ENCODE data around the gene DMTF1.

Gene DMTF1

DNA sequence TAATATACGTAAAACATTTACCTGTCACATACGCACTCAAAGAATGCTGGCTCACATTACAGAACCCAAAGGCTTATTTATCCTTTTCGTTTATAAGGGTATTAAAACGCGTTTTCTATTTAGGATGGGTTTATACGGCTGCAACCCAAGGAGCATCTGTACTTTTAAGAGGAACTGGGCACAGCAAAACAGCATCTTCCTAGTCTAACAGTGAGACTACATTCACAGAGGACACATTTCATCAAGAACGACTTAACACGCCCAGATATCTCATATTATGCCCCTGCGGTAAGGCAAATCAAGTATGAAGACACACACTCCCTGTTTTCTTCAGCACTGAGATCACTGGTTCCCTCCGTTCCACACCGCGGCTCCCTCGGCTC, 533 bp upstream of the DMTF1 start:
- TF ChIP-seq JUND (IDR thresholded peaks at IDR 0.05; ENCODE audit: low read depth): no peak
- DNase-seq (ENCODE audit: low read depth in 1 of 2, low spot score in 1 of 2): no peak
- in situ Hi-C loops (cut with HindIII; ENCODE audit: low pct_unique_long_range_greater_than_20kb, low sequenced_read_pairs): no loop called here

DNA sequence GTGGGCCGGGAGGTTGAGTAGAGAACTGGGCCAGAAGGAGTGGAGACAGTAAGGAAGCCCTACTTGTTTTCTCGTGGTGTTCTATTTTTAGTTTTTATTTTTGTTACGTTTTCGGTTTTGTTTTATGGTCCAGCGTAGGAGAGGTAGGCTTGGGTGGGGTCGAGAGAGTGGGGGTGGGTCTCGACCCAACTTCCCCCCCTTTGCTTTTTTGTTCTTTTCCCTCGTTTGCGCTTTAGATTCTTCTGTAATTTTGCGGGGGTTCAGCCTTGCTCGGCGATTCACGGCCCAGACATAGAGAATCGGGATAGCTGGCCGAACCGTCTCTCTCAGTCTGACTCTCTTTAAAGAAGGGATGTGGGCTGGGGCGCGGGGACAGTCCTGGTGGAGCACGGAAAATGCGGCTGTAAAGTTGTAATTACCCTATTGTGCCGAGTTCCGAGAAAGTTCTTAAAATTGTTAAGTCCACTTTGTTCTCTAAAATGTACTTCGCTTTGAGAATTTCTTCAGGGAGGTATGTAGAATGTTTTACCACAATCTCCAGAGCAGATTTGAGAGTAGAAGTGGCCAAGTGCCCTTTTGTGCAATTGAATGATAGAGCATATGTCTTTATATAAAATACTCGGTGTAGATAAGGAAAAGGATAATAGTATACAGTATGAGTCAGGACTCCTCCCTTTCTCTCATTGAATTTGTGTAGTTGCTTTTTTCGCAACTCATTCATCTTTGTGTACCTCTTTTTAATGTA, 816 bp downstream of the DMTF1 start:
- in situ Hi-C loops (cut with HindIII; ENCODE audit: low pct_unique_long_range_greater_than_20kb, low sequenced_read_pairs): no loop called here
- DNase-seq (ENCODE audit: low read depth in 1 of 2, low spot score in 1 of 2): peak in 1 of 2 experiments; percentile 29
- TF ChIP-seq JUND (IDR thresholded peaks at IDR 0.05; ENCODE audit: low read depth): no peak

DNA sequence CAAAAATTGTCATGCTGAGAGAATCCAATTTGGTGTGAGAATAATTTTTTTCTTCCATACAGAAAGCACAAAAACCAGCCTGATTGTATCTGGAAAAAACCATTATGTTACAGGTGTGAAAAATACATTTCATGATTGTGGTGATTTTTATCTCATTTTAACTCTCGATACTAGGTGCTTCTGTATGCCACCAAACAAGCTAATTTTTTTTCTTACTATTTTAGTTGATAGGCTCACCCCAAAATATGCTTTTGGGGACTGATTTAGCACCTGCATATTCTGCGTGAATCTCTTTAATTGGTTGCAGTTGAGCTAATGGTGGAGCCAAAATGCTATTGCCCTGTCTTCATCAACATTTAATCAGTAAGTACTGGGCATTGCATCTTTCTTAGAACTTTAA, 1.9 kb downstream of the DMTF1 start:
- TF ChIP-seq JUND (IDR thresholded peaks at IDR 0.05; ENCODE audit: low read depth): no peak
- in situ Hi-C loops (cut with HindIII; ENCODE audit: low pct_unique_long_range_greater_than_20kb, low sequenced_read_pairs): no loop called here
- DNase-seq (ENCODE audit: low read depth in 1 of 2, low spot score in 1 of 2): no peak

GRCh38 chr7:87154569-87154968, 2.3 kb downstream of the DMTF1 start:
- in situ Hi-C loops (cut with HindIII; ENCODE audit: low pct_unique_long_range_greater_than_20kb, low sequenced_read_pairs): no loop called here
- no peak for DNase-seq (ENCODE audit: low read depth in 1 of 2, low spot score in 1 of 2)
- TF ChIP-seq JUND (IDR thresholded peaks at IDR 0.05; ENCODE audit: low read depth): no peak

DNA sequence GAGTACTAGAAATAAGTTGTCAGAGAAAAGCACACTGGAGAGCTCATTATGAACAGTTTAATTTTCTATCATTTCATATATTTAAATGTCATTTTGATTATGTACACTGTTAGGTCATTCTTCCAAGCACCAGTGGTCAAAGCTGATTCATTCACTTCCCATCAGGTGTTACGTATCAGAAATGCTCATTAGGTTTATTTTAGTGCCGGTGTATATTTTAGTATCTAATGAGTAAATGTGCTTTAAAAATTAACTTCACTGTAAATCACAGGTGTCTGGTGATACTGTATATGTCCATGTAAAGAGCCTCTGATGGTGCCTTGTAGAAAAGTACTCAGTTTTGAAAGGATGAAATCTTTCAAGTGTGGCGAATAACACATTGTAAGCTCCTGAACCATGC, 3.5 kb downstream of the DMTF1 start:
- DNase-seq (ENCODE audit: low read depth in 1 of 2, low spot score in 1 of 2): no peak
- in situ Hi-C loops (cut with HindIII; ENCODE audit: low pct_unique_long_range_greater_than_20kb, low sequenced_read_pairs): no loop called here
- no peak for TF ChIP-seq JUND (IDR thresholded peaks at IDR 0.05; ENCODE audit: low read depth)

DNA sequence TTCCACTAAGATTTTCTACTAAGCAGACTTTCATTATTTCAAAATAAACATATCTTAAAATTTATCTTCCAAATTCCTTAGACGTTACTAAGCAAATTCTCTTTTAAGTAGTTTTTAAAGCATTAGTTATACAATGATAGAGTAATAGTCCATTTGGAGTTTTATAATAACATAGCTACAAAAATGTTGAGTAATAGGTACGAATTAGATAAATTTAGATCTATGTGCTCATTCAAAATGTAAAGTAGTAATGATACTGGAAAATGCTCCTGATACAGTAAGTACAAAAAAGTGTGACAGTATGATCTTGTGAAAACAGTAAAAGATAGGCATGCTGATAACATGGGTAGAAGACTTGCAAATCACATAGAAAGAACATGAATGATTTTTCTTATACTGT, 4.5 kb downstream of the DMTF1 start:
- no peak for TF ChIP-seq JUND (IDR thresholded peaks at IDR 0.05; ENCODE audit: low read depth)
- DNase-seq (ENCODE audit: low read depth in 1 of 2, low spot score in 1 of 2): no peak
- in situ Hi-C loops (cut with HindIII; ENCODE audit: low pct_unique_long_range_greater_than_20kb, low sequenced_read_pairs): no loop called here

GRCh38 chr7:87159538-87159937, 7.3 kb downstream of the DMTF1 start:
- TF ChIP-seq JUND (IDR thresholded peaks at IDR 0.05; ENCODE audit: low read depth): no peak
- in situ Hi-C loops (cut with HindIII; ENCODE audit: low pct_unique_long_range_greater_than_20kb, low sequenced_read_pairs): no loop called here
- no peak for DNase-seq (ENCODE audit: low read depth in 1 of 2, low spot score in 1 of 2)

DNA sequence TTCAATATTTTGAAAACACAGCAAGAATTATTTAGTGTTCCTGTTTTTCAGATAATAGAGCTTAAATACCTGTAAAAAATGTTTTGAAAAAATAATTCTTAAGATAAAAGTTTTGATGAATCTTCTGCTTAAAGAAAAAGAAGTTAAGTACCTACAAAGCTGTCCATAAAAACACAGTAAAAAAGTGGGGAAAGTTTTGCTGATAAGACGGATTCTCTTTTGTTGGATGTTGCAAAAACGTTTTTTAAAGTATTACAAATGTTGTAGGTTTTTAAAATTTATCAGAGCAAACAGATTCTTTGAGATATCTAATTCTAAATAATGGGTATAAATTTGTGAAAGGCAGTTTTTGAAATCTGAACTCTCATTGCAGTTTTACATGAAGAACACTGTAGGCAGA, 12.2 kb downstream of the DMTF1 start:
- in situ Hi-C loops (cut with HindIII; ENCODE audit: low pct_unique_long_range_greater_than_20kb, low sequenced_read_pairs): no loop called here
- TF ChIP-seq JUND (IDR thresholded peaks at IDR 0.05; ENCODE audit: low read depth): no peak
- DNase-seq (ENCODE audit: low read depth in 1 of 2, low spot score in 1 of 2): no peak

DNA sequence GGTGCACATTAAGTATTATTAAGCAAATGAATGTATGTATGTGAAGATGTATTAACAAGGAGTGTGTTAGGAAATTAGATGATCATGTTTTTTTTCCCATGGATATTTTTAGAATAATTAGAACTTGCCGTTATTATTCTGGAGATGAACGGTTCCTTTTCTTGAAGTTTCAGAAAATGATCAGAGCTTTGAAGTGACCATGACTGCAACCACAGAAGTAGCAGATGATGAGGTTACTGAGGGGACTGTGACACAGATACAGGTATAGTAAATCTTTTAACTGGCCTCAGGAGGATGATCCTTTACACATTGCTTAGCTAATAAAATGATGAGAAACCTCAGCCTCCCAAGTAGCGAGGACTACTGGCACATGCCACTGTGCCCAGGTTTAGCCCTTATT, 18.6 kb downstream of the DMTF1 start:
- DNase-seq (ENCODE audit: low read depth in 1 of 2, low spot score in 1 of 2): no peak
- no peak for TF ChIP-seq JUND (IDR thresholded peaks at IDR 0.05; ENCODE audit: low read depth)
- in situ Hi-C loops (cut with HindIII; ENCODE audit: low pct_unique_long_range_greater_than_20kb, low sequenced_read_pairs): no loop called here

GRCh38 chr7:87171282-87171934, 19.2 kb downstream of the DMTF1 start:
- DNase-seq (ENCODE audit: low read depth in 1 of 2, low spot score in 1 of 2): no peak
- TF ChIP-seq JUND (IDR thresholded peaks at IDR 0.05; ENCODE audit: low read depth): no peak
- in situ Hi-C loops (cut with HindIII; ENCODE audit: low pct_unique_long_range_greater_than_20kb, low sequenced_read_pairs): no loop called here

- no peak for TF ChIP-seq JUND (IDR thresholded peaks at IDR 0.05; ENCODE audit: low read depth)
- in situ Hi-C loops (cut with HindIII; ENCODE audit: low pct_unique_long_range_greater_than_20kb, low sequenced_read_pairs): no loop called here
- no peak for DNase-seq (ENCODE audit: low read depth in 1 of 2, low spot score in 1 of 2)
Measured at GRCh38 chr7:87173471-87173870, 21.2 kb downstream of the DMTF1 start.

DNA sequence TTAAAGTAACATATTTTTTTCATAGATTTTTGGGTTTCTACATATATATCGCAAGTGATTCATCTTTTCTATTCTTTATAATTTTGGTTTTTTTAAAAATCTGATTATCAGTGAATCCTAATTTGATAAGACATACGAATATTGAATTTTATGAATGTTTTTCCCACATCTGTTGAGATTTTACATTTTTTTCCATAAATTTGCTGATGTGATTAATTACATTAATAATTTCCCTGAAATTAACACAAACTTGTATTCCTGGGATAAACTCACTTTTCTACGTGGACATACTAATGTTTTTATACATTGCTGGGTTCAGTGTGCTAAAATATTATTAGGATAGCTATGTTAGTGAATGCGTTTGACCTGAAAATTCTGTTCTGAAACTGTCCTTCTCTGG, 26.1 kb downstream of the DMTF1 start:
- no peak for TF ChIP-seq JUND (IDR thresholded peaks at IDR 0.05; ENCODE audit: low read depth)
- in situ Hi-C loops (cut with HindIII; ENCODE audit: low pct_unique_long_range_greater_than_20kb, low sequenced_read_pairs): no loop called here
- no peak for DNase-seq (ENCODE audit: low read depth in 1 of 2, low spot score in 1 of 2)

DNA sequence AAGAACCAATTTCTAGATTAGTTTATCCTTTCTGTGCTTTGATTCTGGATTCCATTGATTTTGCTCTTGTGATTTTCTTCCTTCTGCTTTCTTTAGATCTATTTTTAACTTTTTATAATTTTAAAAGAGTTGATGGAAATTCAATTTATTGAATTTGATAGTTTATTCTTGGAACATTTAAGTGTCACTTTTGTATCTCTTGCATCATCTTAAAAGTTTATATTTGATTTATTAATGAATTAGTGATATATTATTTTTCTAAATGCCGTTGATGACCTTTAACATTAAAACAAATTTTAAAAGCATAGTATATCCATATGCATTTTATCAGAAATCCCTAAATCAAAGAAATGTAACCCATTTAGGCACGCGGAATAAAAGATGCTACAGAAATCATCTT, 26.9 kb downstream of the DMTF1 start:
- TF ChIP-seq JUND (IDR thresholded peaks at IDR 0.05; ENCODE audit: low read depth): no peak
- in situ Hi-C loops (cut with HindIII; ENCODE audit: low pct_unique_long_range_greater_than_20kb, low sequenced_read_pairs): no loop called here
- DNase-seq (ENCODE audit: low read depth in 1 of 2, low spot score in 1 of 2): no peak

DNA sequence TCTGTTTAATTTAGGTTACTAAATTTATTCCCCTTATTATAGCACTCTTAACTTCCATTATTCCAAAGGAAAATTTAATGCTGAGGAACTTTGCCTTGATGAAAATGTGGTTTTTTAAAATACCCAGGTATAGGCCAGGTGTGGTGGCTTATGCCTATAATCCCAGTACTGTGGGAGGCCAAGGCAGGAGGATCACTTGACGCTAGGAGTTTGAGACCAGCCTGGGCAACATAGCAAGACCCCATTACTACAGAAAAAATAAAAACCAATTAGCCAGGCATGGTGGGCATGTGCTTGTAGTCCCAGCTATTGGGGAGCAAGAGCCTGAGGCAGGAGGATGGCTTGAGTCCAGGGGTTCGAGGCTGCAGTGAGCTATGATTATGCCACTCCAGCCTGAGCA, 34.9 kb downstream of the DMTF1 start:
- no peak for TF ChIP-seq JUND (IDR thresholded peaks at IDR 0.05; ENCODE audit: low read depth)
- in situ Hi-C loops (cut with HindIII; ENCODE audit: low pct_unique_long_range_greater_than_20kb, low sequenced_read_pairs): no loop called here
- DNase-seq (ENCODE audit: low read depth in 1 of 2, low spot score in 1 of 2): no peak
